Heart right ventricle (tissue), 16 donors: ENCODE measurements around the gene LMNA. TPM values are rescaled to one million over a fixed set of nuclear protein-coding genes. Genes with fewer than 3 reads are reported as not detected.

Experiments
- ATAC-seq, 8 donors: fragments of 200-7000 bp; cut with Tn5 transposase; one replicate each; pipeline ENCODE4 v1.9.1; 2020; ENCODE audit warnings: mild to moderate bottlenecking in 8 of 8, moderate library complexity in 8 of 8, moderate number of reproducible peaks in 1 of 8
- DNase-seq, 2 donors: peaks; one replicate each; pipeline ENCODE4 v3.0.0-alpha.2; 2020
- H3K27ac ChIP-seq, 10 donors: fragments of 200-600 bp; sonication (generic) in 2 of 10; one replicate each; pipeline versions ENCODE4 v1.5.0 to v1.8.0; 2020 to 2022; ENCODE audit warnings: mild to moderate bottlenecking in 3 of 10
- H3K27me3 ChIP-seq, 7 donors: fragments of 200-600 bp; one replicate each; pipeline ENCODE4 v1.8.0; 2021 to 2022; ENCODE audit warnings: mild to moderate bottlenecking in 2 of 7
- H3K36me3 ChIP-seq, 9 donors: fragments of 200-600 bp; sonication (generic) in 1 of 9; one replicate each; pipeline versions ENCODE4 v1.5.0 to v1.8.0; 2020 to 2022; ENCODE audit warnings: mild to moderate bottlenecking in 2 of 9
- H3K4me1 ChIP-seq, 9 donors: fragments of 200-600 bp; sonication (generic) in 1 of 9; one replicate each; pipeline versions ENCODE4 v1.5.0 to v1.8.0; 2020 to 2022; ENCODE audit warnings: mild to moderate bottlenecking in 4 of 9
- H3K4me3 ChIP-seq, 10 donors: fragments of 200-600 bp; sonication (generic) in 2 of 10; one replicate each; pipeline versions ENCODE4 v1.5.0 to v1.8.0; 2020 to 2022; ENCODE audit warnings: mild to moderate bottlenecking in 7 of 10, moderate library complexity in 2 of 10
- H3K9me3 ChIP-seq, 11 donors: fragments of 200-600 bp in 10 of 11; sonication (generic) in 2 of 11; one replicate each; pipeline versions ENCODE4 v1.5.0 to v1.8.0; 2013 to 2022; ENCODE audit warnings: mild to moderate bottlenecking in 2 of 11, control low read depth in 1 of 11, moderate library complexity in 1 of 11
- CTCF ChIP-seq, 9 donors: fragments of 200-600 bp; sonication (generic) in 2 of 9; IDR thresholded peaks; one replicate each; pipeline versions ENCODE4 v1.5.0 to v1.8.0; 2021 to 2022; ENCODE audit warnings: antibody characterized with exemption in 9 of 9, mild to moderate bottlenecking in 5 of 9, moderate library complexity in 1 of 9
- WGBS, 2 donors: extraction: QIAGEN DNeasy Blood & Tissue Kit; methylation state at CpG; one replicate each; pipeline ENCODE4 v1.1.7; 2013; ENCODE audit warnings: inconsistent platforms in 1 of 2; 5-methylcytosine and 5-hydroxymethylcytosine counted together
- intact Hi-C, 10 donors: fragments of 100-400 bp; cut with DNase I; formaldehyde crosslinking; loops; one replicate each; pipeline versions ENCODE4 v1.11.1 to v1.14.2; 2022
- polyA plus RNA-seq, 2 donors: library from polyadenylated mRNA; stranded (reverse); fragments of 200-250 nt; gene quantifications; one replicate each; pipeline ENCODE4 v1.2.3, GENCODE V29; 2013
- total RNA-seq, 10 donors: library from RNA; stranded (reverse); fragmentation: NEBNext Ultra II Directional in 3 of 10; extraction: Animal tissue kit (Norgen Biotek cat#: 25700) in 3 of 10; gene quantifications; one replicate each; pipeline versions ENCODE4 v1.2.1 to v1.2.4, GENCODE V29; 2021 to 2023
- donor health status: Arrhythmogenic right ventricular cardiomyopathy.
- donor health status: ischemic (EF 13 %, LVEDD 7.1; RV severe dilation, severe dysfunction).
- donor health status: healthy with polysubstance abuse.
- donor health status: DM: no; HTN: yes; CAD: no.
- donor health status: DM: no; HTN: no; CAD: no.
- donor health status: ischemic (EF 25% LVEDD 6.9; RV normal size, moderate dysfunction).
- donor health status: ischemic (EF 25% LVEDD 5.7; RV mildly dilated, moderate dysfunction).
- donor health status: healthy.
- donor health status: DM: yes; HTN: yes; CAD: no.
- donor health status: Ischemic cardiomyopathy.
- donor health status: ischemic (EF 35%, LVEDD 5.7; RV mildly dilated, moderate dysfunction).
- donor health status: nonischemic (EF 11% LVEDD 7.7; RV severe dilation, severe dysfunction).
- donor health status: DM: yes; HTN: yes; CAD: no.
- donor health status: PGD.
- donor health status: ischemic (EF 29% LVEDD 5.4; RV normal size, mild dysfunction).
- donor health status: nonischemic (EF 23%, LVEDD 6.1; RV moderate dilation, normal function).

Gene LMNA
- total and polyA plus RNA-seq, 12 donors = 213 to 554 (median 277) TPM

- Histone ChIP-seq H3K27ac (peak overlapping the region in 7 of 10 donors; percentile 2 to 100 (median 37)), H3K4me1 (peaks cover 8 to 53% (median 32%) of the 10 kb centered on the region in 9 donors), H3K9me3 (no peaks in the 10 kb centered on the region), H3K4me3 (no peak overlapping the region), H3K27me3 (peaks cover 0 to 7% (median 0%) of the 10 kb centered on the region in 7 donors), H3K36me3 (peaks cover 0 to 5% (median 0%) of the 10 kb centered on the region in 9 donors)
- ATAC-seq = no peak
- no peak for TF ChIP-seq CTCF (IDR thresholded peaks at IDR 0.05)
- no peak for DNase-seq
- WGBS, 2 donors = 69 to 78% methylated on average over 10 of the region's 10 CpGs
- intact Hi-C loops = no loop called here
Observed at GRCh38 chr1:156112276-156113137, 2.0 kb upstream of the LMNA start.

GRCh38 chr1:156113282-156113950 lies 1.1 kb upstream of the LMNA start:
- ATAC-seq (no peak), DNase-seq (no peak)
- Histone ChIP-seq H3K36me3 (peaks cover 0 to 11% (median 0%) of the 10 kb centered on the region in 9 donors), H3K27ac (peak overlapping the region in 9 of 10 donors; percentile 93 to 100 (median 98)), H3K4me1 (peaks cover 13 to 53% (median 34%) of the 10 kb centered on the region in 9 donors), H3K27me3 (peaks cover 0 to 7% (median 0%) of the 10 kb centered on the region in 7 donors), H3K9me3 (no peaks in the 10 kb centered on the region), H3K4me3 (peak overlapping the region in 2 of 10 donors; percentile 95 to 99)
- WGBS, 2 donors = 47 to 55% methylated on average over 4 of the region's 4 CpGs
- TF ChIP-seq CTCF (IDR thresholded peaks at IDR 0.05) = no peak
- intact Hi-C loops = no loop called here

- DNase-seq (no peak), ATAC-seq (peak; percentile 5 to 57 (median 41))
- peaks cover 18 to 67% (median 50%) of the 10 kb centered on the region in 9 donors for H3K4me1 ChIP-seq
- peak overlapping the region; percentile 86 to 99 (median 96) for H3K4me3 ChIP-seq
- intact Hi-C loops = no loop called here
- WGBS, 2 donors = 0% methylated on average over 49 of the region's 49 CpGs
- H3K27ac ChIP-seq = peak overlapping the region; percentile 93 to 100 (median 98)
- peaks cover 0 to 7% (median 0%) of the 10 kb centered on the region in 7 donors for H3K27me3 ChIP-seq
- peaks cover 0 to 15% (median 0%) of the 10 kb centered on the region in 9 donors for H3K36me3 ChIP-seq
- TF ChIP-seq CTCF (IDR thresholded peaks at IDR 0.05) = no peak
- H3K9me3 ChIP-seq = no peaks in the 10 kb centered on the region
Observed at GRCh38 chr1:156114919-156115513, 505 bp downstream of the LMNA start.
